Measurements from ENCODE around the gene OPN1SW.

The OPN1SW gene, protein sequence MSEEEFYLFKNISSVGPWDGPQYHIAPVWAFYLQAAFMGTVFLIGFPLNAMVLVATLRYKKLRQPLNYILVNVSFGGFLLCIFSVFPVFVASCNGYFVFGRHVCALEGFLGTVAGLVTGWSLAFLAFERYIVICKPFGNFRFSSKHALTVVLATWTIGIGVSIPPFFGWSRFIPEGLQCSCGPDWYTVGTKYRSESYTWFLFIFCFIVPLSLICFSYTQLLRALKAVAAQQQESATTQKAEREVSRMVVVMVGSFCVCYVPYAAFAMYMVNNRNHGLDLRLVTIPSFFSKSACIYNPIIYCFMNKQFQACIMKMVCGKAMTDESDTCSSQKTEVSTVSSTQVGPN

DNA sequence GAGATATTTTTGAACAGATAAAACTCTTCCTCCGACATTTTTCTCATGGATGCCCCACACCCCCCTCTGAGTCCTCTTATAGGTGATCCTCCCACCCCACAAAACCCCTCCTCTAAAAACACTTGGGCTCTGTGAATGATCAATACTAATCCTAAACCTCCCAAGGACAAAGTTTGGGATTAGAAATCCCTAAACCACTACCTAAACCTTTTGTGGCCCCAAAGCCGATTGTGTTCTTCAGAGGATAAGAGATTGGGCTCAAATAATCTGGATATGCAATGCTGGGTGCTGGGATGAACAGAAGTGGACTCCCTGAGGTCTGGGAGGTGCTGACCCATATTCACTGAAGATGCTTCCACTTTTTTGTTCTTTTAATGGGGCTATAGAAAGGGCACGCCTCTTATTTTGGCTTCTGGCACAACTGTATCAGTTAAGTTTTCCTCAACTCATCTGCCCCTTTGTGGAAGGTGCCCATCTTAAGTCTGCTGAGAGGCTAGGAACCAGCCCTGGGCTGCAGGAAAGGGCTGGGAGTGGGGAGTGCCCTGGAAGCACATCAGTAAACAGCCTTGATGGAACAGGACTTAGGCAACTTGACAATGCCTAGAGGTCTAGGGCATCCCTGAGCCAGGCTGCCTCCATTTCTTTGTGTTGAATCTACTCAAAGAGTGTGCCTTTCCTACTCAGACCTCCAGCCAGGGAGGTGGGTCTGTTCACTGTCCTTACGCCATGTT lies at the start of gene OPN1SW:
OPN1SW (minus strand) TSS at position 51 of the 731 bp plus-strand sequence; CDS start at position 38, 13 bp downstream.
- DNase-seq: no peak

- no peak for DNase-seq
These were observed 46.1 kb upstream of the OPN1SW start for GRCh38 chr7:128821724-128822123.

DNA sequence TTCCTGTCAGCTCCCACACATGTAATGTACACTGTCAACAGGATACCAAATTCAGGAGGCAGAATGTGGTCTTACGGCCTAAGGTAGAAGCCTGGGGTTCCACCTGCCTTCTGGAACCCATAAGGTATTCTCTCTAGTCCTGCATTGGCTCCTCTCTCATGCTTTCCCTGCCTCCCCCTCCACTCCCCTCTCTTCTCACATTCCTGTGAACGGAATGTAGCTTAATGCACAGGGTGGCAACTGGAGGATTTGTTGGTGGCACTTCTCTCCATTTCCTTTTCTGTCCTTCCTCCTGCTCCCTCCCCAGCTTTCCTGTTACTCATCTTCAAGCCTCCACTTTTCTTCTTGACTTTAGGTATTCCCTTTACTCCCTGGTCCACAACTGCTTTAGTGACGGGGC lies 43.1 kb upstream of the OPN1SW start:
- no peak for DNase-seq

DNA sequence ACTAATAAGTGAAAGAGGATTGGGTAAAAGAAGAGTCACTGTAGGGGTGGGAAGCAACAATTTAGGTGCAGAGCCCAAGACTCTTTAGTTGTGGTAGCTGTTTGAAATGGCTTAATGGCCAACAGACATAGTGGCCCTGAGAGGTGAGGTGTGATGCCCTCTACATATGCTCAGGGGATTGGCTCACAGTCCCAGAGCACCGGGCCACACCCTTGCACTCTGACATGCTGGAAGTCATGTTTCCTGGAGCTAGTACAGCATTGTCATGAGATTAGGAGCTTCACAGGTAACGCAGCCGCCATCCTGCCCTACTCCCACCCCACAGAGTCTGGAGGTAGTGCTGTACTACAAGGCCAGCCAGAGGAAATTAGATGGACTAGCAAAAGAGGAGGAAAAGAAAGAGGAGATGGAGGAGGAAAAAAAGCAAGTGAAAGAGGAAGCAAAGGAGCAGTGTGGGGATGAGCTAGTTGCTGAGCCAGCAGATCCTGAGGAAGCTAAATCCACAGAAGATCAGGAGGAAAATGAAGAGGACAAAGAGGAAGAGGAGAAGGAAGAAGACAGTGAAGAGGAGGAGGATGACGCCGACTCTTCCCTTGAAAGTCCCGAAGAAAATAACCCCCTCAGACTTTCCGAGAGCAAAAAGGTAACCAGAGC lies 39.8 kb upstream of the OPN1SW start:
- DNase-seq: no peak

- no peak for DNase-seq
These were observed 38.9 kb upstream of the OPN1SW start for GRCh38 chr7:128814499-128814898.

DNA sequence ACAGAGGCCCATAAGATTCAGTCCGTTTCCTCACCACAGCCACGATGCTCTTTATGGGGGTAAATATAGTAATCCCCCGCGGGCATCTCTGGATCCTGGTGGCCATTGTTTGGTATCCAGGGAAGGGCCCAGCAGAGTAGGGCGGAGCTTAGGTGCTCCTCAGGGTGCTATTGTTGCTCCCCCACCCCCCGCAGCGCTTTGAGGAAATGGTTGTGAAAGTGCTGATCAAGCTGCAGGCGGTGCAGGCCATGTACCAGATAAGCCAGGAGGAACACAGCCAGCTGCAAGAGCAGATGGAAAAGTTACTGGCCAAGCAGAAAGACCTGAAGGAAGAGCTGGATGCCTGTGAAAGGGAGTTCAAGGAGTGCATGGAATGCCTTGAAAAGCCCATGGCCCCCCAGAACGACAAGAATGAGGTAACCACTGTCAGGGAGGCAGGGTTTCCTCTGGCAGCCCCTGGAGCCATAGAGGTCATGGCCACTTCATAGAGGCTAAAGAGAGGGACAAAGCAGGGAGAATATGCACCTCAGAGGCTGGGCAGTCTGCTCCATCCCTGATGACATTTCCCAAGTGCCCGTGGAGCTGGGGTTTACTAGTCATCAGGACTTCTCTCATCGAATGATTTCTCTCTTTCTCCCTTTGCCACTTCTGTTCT lies 37.0 kb upstream of the OPN1SW start:
- DNase-seq: no peak

GRCh38 chr7:128811631-128812430 lies 36.2 kb upstream of the OPN1SW start:
- DNase-seq: no peak

- DNase-seq: no peak
These were observed 35.4 kb upstream of the OPN1SW start for GRCh38 chr7:128810997-128811396.

- DNase-seq: no peak
These were observed 34.9 kb upstream of the OPN1SW start for GRCh38 chr7:128810473-128810872.

DNA sequence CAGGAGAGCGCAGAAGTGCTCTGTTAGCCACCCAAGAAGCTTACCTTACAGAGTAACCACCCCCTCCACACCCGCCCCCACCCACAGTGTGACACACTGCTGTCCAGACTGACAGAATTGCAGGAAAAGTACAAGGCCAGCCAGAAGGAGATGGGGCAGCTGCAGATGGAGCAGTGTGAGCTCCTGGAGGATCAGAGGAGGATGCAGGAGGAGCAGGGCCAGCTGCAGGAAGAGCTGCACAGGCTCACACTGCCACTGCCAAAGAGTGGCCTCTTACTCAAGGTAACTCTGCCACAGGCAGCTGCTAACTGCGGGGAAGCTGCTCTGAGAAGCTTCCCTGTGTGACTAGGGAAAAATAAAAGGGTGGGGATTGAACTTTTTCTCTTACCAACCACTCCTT lies 33.8 kb upstream of the OPN1SW start:
- DNase-seq: no peak

GRCh38 chr7:128807191-128807590 lies 31.6 kb upstream of the OPN1SW start:
- no peak for DNase-seq

DNA sequence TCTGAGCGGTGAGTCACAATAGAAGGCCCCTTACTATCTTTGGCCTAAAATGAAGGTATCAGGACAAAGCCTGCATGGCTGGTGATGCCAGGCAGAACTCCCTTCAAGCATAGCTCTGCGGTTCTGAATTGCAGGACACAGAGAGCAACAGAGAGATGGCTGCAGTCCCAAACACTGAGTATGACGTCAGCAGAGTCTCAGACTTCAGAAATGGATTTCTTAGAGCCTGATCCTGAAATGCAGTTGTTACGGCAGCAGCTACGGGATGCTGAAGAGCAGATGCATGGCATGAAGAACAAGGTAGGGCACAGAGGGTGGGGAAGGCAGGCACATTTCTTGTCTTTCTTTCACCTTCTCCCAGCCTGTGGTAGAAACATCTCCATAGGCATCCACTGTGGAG lies 29.6 kb upstream of the OPN1SW start:
- DNase-seq: no peak

DNA sequence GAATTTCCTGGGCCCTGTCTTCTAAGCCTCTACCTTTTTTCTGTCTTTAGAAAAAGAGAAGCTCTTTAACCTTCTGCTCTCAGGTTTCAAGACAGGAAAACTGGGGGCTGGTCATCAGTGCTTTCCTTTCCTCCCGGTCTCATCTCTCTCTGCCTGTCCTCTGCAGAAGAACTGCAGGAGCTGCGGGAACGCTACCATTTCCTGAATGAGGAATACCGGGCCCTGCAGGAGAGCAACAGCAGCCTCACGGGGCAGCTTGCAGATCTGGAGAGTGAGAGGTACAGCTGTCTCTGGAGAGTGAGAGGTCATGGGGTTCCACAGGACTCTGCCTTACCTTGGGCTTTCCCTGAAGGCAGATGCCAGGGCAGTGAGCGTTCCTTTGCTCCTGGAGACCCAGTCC lies 28.9 kb upstream of the OPN1SW start:
- no peak for DNase-seq

DNA sequence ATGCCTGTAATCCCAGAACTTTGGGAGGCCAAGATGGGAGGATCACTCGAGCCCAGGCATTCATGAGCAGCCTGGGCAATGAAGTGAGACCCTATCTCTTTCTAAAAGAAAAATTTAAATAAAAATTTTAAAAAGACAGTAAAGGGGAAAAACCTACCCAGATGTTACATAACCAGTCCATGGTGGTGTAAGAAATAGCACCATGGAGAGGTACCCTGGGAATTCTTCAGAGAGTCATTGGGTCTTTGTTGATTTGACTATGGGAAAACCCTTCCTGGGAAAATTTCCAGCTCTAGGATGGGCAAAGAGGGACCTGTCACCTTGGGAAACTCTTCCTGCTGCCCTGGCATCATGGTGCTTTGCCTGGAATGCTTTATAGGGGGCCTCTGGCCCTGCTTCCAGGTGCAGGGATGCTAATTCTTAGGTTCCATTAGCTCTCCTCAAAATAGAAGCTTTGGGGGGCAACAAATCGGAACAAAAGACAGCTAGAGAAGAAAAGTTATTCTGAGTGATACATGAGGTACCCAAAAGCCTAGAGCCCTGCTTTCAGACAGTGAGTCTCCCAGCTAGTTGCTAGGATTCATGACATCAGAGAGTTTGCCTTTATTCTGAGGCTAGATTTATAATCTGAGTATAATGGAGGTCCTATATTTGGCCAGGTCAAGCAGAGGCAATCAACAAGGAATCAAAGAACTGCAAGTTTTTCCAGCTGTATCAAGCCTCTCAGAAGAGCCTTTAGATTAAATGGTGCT lies 26.2 kb upstream of the OPN1SW start:
- DNase-seq: no peak

- DNase-seq: no peak
These were observed 25.4 kb upstream of the OPN1SW start for GRCh38 chr7:128801003-128801402.

GRCh38 chr7:128800567-128800966 lies 25.0 kb upstream of the OPN1SW start:
- no peak for DNase-seq

DNA sequence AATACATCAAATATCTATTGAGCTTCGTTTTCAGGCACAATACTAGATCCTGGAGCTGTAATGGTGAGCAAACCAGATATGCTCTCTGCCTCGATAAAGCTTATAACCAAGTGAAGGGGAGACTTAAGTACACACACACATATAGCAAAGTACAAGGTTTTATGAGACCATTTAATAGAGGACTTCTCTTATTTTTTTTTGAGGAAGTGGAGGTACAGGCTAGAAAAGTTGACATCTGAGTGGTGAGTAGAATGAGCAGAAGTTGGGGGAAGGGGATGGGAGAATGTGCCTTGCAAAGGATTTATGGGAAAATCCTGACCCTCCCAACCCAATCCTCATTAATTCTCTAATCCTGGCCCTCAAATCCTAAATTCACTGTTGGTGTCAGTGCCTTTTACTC lies 23.9 kb upstream of the OPN1SW start:
- DNase-seq: no peak

- no peak for DNase-seq
These were observed 20.7 kb upstream of the OPN1SW start for GRCh38 chr7:128796327-128796726.

- no peak for DNase-seq
These were observed 19.5 kb upstream of the OPN1SW start for GRCh38 chr7:128795129-128795528.

DNA sequence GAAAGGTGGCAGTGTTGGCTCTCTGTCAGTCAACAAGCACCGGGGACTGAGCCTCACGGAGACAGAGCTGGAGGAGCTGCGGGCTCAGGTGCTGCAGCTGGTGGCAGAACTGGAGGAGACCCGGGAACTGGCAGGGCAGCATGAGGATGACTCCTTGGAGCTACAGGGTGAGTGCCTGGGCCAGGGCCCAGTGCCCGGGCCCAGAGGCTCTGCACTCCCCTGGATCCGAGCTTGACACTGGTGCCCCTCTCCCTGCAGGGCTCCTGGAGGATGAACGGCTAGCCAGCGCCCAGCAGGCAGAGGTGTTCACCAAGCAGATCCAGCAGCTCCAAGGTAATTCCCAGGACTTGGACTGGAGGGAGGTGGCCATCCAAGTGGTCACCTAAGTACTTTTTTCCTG lies 18.8 kb upstream of the OPN1SW start:
- no peak for DNase-seq

DNA sequence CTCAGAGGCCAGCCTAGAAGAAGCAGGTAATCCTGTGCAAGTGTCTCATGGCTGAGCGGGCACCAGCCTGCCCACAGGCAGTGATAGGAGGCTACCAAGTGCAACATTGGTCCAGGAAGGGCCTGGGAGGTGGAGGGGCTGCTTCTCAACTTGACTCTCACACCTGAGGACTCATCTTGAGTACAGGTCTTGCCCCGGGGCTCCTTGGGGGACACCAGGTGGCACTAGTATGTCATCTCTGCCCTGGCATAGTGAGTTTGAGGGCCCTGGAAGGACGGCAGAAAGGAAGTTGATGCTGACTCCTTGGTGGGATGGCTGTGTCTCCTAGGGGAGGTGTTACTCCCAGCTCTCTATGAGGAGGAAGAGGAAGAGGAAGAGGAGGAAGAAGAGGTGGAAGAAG lies 18.4 kb upstream of the OPN1SW start:
- no peak for DNase-seq

DNA sequence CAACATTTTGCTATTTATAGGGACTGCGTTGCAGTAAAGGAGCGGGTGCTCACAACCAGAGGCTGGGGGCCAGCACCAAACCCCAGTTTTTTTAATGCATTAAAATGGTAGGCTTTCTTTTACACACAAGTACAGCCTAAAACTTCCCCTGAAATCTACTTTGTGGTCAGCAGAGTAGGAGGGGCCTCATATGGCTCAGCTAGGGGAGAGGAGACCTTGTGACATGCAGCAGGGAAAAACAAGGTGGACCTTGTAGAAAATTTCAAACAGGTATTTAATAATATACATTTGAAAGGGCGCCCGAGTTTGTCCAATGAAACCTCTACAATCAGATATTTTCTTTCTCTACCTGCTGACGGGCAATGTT lies 17.6 kb upstream of the OPN1SW start:
- DNase-seq: no peak

Measured in stimulated activated naive CD4-positive, alpha-beta T cell treated with Interleukin-2 at 50 U/mL for 16 hours (primary cell).